ENCODE measurements around the gene PLIN5.

The PLIN5 gene

DNA sequence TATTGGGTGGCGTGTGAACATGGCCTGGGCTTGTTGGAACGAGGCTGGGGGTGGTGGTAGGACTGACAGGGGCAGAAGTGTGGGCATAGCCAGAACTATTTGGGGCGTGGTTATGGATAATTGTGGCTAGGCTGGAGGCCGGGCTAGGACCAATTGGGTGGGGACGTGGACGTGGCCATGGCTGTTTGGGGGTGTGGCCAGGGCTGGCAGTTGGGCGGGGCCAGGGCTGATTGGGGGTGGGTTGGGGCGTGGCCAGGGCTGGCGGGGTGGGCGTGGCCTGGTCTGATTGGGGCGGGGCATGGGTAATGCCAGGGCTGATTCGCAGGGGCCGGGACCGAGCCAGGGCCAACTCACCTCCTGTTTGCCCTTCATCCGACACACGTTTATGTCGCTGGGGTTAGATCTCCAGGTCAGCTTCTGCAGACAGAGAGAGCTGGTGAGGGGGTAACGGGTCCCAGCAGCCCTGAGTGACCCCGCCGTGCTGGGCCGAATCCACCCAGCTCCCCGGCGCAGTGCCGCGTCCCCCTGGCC is 21.6 kb upstream of the PLIN5 start:
- peak; percentile 31 for DNase-seq (ENCODE audit: low read depth)
- TF ChIP-seq CTCF (IDR thresholded peaks at IDR 0.05; ENCODE audit: insufficient read depth, low read depth, low read length, missing control alignments), result no peak

GRCh38 chr19:4555657-4556561 is 20.9 kb upstream of the PLIN5 start:
- no peak overlapping the region for H3K4me3 ChIP-seq (ENCODE audit: low read depth, low read length)
- DNase-seq (ENCODE audit: low read depth), result no peak
- no peak for TF ChIP-seq CTCF (IDR thresholded peaks at IDR 0.05; ENCODE audit: insufficient read depth, low read depth, low read length, missing control alignments)

More for the DNA sequence above, 21.6 kb upstream of the PLIN5 start:
- no peak overlapping the region for H3K4me3 ChIP-seq (ENCODE audit: low read depth, low read length)

DNA sequence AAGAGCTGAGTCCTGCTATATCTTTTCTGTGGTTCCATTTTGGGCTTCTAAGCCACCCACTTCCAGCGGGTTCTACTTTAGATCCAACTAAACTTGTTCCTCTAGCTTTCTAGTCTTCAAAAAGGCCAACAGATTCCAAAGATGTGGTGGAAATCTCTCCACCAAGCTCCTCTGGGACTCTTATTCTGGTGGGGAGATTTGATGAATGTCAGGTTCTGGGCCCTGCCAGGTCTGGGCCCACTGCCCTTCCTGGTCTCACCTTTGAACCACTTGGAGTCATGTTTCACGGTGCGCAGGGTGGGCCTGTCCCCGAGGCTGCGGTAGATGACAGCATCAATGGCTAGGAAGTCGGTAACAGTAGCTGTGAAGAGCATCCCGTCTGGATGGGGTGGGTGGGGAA is 19.7 kb upstream of the PLIN5 start:
- TF ChIP-seq CTCF (IDR thresholded peaks at IDR 0.05; ENCODE audit: insufficient read depth, low read depth, low read length, missing control alignments), result no peak
- no peak for DNase-seq (ENCODE audit: low read depth)
- H3K4me3 ChIP-seq (ENCODE audit: low read depth, low read length), result no peak overlapping the region

DNA sequence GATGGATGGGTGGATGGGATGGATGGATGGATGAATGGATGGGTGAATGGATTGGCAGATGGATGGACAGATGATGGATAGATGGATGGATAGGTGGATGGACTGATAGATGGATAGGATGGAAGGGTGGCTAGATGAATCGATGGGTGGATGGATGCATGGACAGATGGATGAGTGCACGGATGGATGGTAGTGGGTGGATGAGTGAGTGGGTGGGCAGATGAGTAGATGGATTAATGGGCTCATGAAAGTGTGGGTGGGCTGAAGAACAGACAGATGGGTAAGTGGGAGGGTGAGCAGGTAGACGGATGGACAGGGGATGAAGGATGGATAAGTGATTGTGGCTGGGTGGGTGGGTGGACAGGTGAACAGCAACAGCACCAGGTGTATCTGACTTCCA is 18.8 kb upstream of the PLIN5 start:
- TF ChIP-seq CTCF (IDR thresholded peaks at IDR 0.05; ENCODE audit: insufficient read depth, low read depth, low read length, missing control alignments), result no peak
- H3K4me3 ChIP-seq (ENCODE audit: low read depth, low read length), result no peak overlapping the region

DNA sequence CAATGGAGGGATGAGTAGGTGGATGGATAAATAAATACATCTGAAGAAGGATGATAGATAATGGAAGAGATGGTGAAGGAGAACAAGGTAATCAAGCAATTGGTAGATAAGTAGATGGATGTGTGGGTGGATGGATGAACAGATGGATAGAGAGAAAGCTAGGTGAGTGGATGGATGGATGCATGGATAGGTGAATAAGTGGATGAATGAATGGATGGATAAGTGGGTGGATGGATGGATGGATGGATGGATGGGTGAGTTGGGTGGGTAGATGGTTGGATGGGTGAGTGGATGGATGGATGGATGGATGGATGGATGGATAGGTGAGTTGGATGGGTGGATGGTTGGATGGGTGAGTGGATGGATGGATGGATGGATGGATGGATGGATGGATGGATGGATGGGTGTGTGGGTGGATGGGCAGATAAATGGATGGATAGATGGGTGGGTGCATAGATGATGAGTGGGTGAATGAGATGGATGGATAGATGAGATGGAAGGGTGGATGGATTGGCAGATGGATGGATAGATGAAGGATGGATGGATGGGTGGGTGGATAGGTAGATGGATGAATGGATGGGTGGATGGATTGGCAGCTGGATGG is 18.2 kb upstream of the PLIN5 start:
- no peak for DNase-seq (ENCODE audit: low read depth)
- no peak overlapping the region for H3K4me3 ChIP-seq (ENCODE audit: low read depth, low read length)
- TF ChIP-seq CTCF (IDR thresholded peaks at IDR 0.05; ENCODE audit: insufficient read depth, low read depth, low read length, missing control alignments), result no peak

More for the DNA sequence above, 18.8 kb upstream of the PLIN5 start:
- DNase-seq (ENCODE audit: low read depth), result no peak

DNA sequence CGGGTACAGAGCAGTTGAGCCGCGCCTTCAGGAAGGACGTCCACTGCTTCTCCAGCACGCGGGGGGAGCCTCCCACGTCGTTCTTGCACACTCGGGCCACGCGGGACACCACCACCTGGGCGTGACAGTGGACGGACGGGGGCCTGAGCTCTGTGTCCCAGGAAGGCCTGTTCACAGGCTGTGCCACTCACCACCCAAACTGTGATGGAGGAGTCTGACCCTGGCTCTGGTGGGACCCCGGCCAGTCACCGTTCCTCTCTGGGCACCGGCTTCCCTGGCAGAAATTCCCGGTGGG is 17.4 kb upstream of the PLIN5 start:
- DNase-seq (ENCODE audit: low read depth), result no peak
- no peak for TF ChIP-seq CTCF (IDR thresholded peaks at IDR 0.05; ENCODE audit: insufficient read depth, low read depth, low read length, missing control alignments)
- H3K4me3 ChIP-seq (ENCODE audit: low read depth, low read length), result no peak overlapping the region
